Germinal center (tissue), 1 donor: ENCODE results near the gene PIGU.
"Not testable (repeated sequence)": the region's sequence is repeated elsewhere in the genome, so short reads cannot be mapped to it uniquely, and the experiment has no call there.

Experiments used
- DNase-seq: peaks from one replicate; pipeline ENCODE4 v3.0.0; 2012; ENCODE audit warnings: mixed read lengths, low spot score

Gene PIGU

DNA sequence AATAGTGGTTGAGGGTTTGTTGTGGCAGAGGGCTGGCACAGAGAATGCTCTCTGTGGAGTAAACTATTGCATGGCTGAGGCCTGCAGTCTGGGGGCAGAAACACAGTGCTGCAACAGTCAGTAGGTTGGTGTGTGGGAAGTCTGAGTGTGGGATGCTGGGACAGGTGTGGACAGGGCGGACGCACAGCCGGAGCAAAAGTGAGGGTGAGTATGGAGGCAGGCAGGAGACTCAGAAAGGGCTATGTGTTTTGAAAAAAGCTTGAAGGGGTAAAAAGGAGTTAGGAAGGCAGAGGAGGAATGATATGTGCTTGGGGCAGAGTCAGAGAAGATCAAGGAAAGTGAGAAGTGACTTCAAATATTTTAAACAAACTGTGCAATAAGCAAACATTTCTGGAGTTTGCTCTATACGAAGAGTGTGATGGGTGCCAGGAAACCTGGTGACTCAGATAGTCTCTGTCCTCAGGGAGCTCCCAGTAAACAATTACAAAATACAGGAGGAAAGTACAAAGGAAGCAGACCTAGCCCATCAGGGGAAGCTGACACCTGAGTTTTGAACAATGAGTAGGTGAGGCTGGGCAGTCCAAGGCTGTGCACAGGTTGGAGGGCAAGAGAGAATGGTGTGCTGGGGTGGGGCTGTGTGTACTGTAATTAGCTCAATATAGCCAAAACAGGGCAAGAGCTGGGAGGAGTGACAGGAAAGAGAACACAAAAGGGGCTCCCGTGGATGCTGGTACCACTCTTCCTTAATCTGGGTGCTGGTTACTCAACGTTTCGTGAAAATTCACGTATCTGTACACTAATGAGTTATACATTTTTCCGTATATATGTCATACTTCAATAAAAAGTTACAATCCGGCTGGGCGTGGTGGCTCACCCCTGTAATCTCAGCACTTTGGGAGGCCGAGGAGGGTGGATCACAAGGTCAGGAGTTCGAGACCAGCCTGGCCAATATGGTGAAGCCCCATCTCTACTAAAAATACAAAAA, 55.2 kb downstream of the PIGU start:
- no peak for DNase-seq

GRCh38 chr20:34621036-34621343, 55.9 kb downstream of the PIGU start:
- no peak for DNase-seq

DNA sequence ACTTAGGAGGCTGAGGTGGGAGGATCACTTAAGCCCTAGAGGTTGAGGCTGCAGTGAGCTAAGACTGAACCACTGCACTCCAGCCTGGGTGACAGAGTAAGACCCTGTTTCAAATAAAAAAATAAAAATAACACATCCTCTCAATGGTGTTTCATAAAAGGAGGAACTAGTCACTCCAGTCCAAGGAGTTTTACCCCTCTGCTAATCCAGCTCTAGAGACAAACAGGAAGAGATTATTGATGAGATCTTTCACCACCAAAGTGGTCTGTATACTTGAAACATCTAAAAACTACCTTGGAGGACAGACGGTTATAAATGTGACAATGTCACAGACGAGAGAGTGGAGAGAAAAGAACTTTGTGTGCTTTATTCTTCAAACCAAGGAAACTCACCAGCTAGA, 58.2 kb downstream of the PIGU start:
- DNase-seq: no peak

DNA sequence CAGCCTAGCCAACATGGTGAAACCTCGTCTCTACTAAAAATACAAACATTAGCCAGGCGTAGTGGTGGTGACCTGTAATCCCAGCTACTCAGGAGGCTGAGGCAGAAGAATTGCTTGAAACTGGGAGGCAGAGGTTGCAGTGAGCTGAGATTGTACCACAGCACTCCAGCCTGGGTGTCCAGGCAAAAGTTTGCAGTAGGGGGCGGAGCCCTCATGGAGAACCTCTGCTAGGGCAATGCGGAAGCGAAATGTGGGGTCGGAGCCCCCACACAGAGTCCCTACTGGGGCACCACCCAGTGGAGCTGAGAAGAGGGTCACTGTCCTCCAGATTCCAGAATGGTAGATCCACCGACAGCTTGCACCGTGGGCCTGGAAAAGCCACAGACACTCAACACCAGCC, 60.0 kb downstream of the PIGU start:
- DNase-seq: not testable (repeated sequence)

DNA sequence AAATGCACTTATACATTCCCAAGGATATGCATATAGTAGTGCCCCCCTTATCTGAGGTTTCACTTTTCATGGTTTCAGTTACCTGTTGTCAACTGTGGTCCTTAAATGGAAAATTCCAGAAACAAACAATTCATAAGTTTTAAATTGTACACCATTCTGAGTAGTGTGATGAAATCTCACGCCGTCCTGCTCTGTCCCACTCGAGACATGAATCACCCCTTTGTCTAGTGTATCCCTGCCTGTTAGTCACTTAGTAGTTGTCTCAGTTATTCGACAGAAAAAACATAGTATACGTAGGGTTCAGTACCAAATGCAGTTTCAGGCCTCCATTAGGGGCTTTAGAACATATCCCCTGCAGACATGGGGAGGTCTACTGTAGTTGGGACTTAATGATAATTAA, 61.4 kb downstream of the PIGU start:
- DNase-seq: no peak

- DNase-seq: not testable (repeated sequence)
Observed at GRCh38 chr20:34611976-34612375, 64.9 kb downstream of the PIGU start.

- no peak for DNase-seq
Observed at GRCh38 chr20:34607066-34607465, 69.8 kb downstream of the PIGU start.

DNA sequence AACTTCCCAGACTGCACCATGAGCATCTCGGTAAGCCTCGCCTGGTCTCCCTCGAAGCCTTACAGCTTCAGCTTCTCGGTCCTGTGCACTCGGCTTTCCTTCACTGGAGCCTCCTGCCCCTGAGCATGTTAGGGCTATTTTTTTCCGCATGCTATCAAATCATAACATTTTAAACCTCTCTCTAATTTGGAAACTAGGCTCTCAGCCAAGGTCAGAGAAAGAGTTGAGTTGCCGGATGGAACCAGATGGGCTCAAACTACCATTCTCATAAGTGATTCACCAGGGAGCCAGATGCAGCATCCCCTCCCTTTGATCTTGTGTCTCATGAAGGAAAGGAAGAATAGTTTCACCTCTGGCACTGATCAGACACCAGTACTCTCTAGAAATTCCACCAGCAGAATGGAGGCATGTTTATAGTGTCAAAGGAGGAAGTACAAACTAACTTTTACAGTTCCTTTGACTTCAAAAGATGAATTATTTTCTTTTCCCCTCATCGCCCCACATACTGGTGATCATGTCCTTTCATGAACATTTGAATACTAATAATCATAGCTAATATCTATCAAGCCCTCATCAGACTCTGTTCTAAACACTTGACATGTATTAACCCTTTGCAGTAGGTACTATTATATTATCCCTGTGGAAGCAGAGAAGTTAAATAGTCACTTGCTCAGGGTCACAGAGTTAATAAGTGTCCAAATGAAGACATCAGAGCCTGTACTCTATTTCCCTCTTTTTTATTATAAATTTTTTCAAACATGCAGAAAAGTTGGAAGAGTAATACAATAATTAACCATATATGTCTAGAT, 71.7 kb downstream of the PIGU start:
- DNase-seq: no peak

DNA sequence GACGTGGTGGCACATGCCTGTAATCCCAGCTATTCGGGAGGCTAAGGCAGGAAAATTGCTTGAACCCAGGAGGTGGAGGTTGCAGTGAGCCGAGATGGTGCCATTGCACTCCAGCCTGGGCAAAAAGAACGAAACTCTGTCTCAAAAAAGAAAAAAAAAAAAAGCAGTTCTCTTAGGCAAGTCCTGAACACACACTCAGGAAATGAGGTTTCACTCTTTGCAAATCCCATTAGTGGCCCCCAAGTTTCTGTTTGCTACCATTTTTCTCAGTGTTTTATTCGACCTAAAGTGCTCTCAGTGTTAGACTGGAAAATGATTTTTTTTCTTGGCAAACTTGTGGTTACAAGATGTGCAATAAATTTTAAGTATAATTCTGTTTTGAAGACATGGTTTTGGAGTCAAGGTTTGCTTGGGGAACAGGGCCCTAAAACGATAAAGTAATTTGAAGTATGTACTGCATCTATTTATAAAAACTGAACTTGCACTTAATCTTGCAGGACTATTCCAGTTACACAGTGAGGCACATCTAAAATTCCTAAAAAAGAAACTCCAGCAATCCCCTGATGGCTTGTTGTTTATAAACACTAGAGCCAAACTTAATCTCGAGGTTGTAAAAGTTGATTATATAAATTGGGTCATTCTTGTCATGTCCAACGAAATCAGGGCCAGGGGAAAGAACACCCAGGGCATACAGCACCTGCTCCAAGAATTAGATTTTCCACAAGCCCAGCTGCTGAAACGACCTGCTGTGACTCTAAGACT, 75.8 kb downstream of the PIGU start:
- DNase-seq: no peak

DNA sequence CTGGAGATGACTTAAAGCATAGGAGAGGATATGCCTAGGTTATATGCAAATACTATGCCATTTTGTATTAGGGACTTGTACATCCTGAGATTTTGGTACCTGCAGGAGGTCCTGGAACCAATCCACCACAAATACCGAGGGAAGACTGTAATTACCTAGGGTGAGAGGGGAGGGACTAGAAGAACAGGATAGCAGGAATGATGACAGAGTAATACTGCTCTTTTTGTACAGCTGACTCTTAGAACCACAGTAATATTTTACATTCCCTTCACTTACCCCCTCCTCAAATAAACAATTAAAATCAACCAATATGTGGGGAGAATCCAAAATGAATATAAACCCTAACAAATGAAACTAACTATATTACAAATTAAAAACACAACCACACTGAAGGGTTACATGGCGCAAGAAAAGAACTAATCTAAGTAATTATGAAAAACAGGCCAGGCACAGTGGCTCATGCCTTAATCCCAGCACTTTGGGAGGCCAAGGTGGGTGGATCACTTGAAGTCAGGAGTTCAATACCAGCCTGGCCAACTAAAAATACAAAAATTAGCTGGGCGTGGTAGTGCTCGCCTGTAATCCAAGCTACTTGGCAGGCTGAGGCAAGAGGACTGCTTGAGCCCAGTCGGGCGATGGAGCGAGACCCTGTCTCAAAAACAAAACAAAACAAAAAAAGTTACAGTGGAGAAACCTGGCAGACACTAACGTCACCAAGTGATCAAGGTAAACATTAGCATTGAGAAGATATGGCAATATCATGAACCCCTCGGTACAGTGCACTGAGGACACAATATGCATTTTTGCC, 81.3 kb downstream of the PIGU start:
- no peak for DNase-seq

DNA sequence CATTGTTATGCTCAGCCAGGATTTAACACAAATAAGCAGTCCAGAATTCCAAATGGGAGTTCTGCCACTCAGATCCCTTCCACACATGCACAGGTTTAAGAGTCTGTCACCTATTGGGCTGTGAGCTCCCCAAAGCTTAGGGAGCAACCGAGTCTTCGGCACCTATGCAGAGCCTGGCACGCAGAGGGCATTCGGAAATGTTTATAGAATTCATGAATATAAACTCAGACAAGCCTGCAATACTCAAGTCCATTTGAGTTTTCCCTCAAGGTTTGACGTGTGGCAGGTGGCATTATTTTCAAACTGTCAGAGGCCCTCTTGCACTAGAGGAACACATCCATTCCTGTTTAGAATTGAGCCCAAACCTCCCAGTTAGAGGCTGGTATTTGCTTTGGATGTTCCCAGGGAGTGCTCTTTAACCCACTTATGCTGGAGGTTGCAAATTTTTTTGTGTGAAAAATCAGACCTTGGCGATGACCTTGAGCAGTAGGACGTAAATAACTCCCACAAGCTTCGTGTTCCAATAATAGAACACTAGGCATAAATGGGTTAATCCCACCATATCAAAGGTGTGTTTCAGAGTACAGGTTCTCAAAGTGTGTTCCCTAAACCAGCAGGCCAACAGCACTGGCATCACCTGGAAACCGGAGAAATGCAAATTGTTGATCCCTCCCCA, 90.3 kb downstream of the PIGU start:
- DNase-seq: no peak

GRCh38 chr20:34585019-34585418, 91.9 kb downstream of the PIGU start:
- no peak for DNase-seq

- no peak for DNase-seq
Observed at GRCh38 chr20:34583544-34583943, 93.3 kb downstream of the PIGU start.

GRCh38 chr20:34582911-34583310, 94.0 kb downstream of the PIGU start:
- no peak for DNase-seq

- DNase-seq: no peak
Observed at GRCh38 chr20:34582221-34582620, 94.7 kb downstream of the PIGU start.

GRCh38 chr20:34581341-34582184, 95.3 kb downstream of the PIGU start:
- no peak for DNase-seq

DNA sequence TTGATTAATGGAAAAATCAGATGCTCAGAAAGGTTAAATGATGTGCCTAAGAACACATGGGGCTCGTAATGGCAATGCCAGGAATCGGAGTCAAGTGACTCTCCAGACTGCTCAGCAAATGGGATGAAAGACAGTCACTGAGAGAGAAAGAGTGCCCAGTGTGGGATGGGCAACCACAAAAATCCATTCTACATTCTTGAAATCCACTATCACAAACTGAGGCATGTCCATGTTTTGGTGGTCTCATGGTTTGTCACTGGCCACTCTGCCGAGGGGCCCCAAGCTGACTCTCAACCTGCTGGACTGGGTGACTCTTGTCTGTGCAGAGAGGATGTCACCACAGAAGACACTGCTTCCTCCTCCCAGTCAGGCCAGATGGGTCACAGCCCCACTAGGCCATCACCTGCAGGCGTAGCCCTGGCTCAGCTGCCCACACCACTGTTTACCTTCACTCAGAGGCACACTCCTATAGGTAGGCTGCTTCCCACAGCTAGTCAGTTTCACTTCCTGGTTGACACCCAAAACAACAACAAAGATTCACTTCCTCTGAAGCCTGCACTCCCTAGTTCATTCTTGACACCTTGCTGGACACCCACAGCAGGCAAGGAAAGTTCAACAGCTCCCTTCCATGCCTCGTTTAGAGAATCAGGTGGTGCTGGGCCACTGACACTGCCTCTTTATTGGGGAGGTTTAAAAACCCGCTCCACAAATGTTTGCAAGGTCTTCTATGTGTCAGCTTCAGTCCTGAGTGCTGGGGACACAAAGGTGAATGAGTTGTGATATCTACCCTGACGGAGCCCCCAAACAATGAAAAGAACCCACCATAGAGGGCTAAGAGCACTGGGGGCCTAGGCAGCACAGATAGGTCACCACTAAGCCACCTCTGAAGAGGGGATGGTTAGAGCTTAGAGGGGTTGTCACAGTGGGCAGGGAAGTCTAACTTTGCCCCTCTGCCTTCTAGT, 96.6 kb downstream of the PIGU start:
- peak; percentile 47 for DNase-seq

- no peak for DNase-seq
Observed at GRCh38 chr20:34579191-34579978, 97.5 kb downstream of the PIGU start.
